Neural progenitor cell (in vitro differentiated cells): ENCODE results near the gene ITIH5. TPM values are rescaled to one million over a fixed set of nuclear protein-coding genes. Genes with fewer than 3 reads are reported as not detected.

Source experiments
- DNase-seq: peaks from one replicate; pipeline ENCODE4 v3.0.0-alpha.2; 2016; ENCODE audit warnings: low spot score
- H2AFZ ChIP-seq: fragments of 200-600 bp; sonication (generic); replicated peaks from 2 replicates; pipeline ENCODE4 v1.6.1; 2016; ENCODE audit warnings: antibody characterized with exemption
- H3F3A ChIP-seq: fragments of 200-600 bp; sonication (generic); 2 replicates; pipeline ENCODE4 v1.6.1; 2016; ENCODE audit warnings: antibody characterized with exemption, low read depth
- H3K27ac ChIP-seq: fragments of 200-600 bp; sonication (generic); 2 replicates; pipeline ENCODE4 v1.5.1; 2016; ENCODE audit warnings: mild to moderate bottlenecking
- H3K27me3 ChIP-seq: fragments of 200-600 bp; sonication (generic); 2 replicates; pipeline ENCODE4 v1.6.1; 2016; ENCODE audit warnings: mild to moderate bottlenecking, moderate library complexity
- H3K36me3 ChIP-seq: fragments of 200-600 bp; sonication (generic); 2 replicates; pipeline ENCODE4 v1.5.1; 2016
- H3K4me1 ChIP-seq: fragments of 200-600 bp; sonication (generic); 2 replicates; pipeline ENCODE4 v1.6.1; 2016; ENCODE audit warnings: mixed run types
- H3K4me2 ChIP-seq: fragments of 200-600 bp; sonication (generic); 2 replicates; pipeline ENCODE4 v1.6.1; 2016
- H3K4me3 ChIP-seq: fragments of 200-600 bp; sonication (generic); 2 replicates; pipeline ENCODE4 v1.5.1; 2016
- H3K79me2 ChIP-seq: fragments of 200-600 bp; sonication (generic); 2 replicates; pipeline ENCODE4 v1.6.1; 2016; ENCODE audit warnings: low read depth
- H3K9ac ChIP-seq: fragments of 200-600 bp; sonication (generic); 2 replicates; pipeline ENCODE4 v1.6.1; 2016
- H3K9me3 ChIP-seq: fragments of 200-600 bp; sonication (generic); 2 replicates; pipeline ENCODE4 v1.5.1; 2016; ENCODE audit warnings: low read depth
- H4K20me1 ChIP-seq: fragments of 200-600 bp; sonication (generic); 2 replicates; pipeline ENCODE4 v1.6.1; 2016; ENCODE audit warnings: low read depth
- H3K27ac Mint-ChIP-seq: 3 replicates; pipeline ENCODE4 v1.8.0; 2021; ENCODE audit warnings: mixed read lengths
- H3K27me3 Mint-ChIP-seq: 2 replicates; pipeline ENCODE4 v1.8.0; 2022; ENCODE audit warnings: low read depth, mild to moderate bottlenecking, inconsistent platforms, moderate library complexity, mixed read lengths; ENCODE audit not compliant: insufficient read depth
- H3K36me3 Mint-ChIP-seq: 3 replicates; pipeline ENCODE4 v1.8.0; 2021; ENCODE audit warnings: mixed read lengths
- H3K4me1 Mint-ChIP-seq: 3 replicates; pipeline ENCODE4 v1.8.0; 2021; ENCODE audit warnings: mixed read lengths
- H3K4me3 Mint-ChIP-seq: 3 replicates; pipeline ENCODE4 v1.8.0; 2021; ENCODE audit warnings: mild to moderate bottlenecking, moderate library complexity, mixed read lengths
- H3K9me3 Mint-ChIP-seq: 3 replicates; pipeline ENCODE4 v1.8.0; 2020; ENCODE audit warnings: mixed read lengths
- CTCF ChIP-seq: fragments of 200-600 bp; sonication (generic); IDR thresholded peaks from 2 replicates; pipeline ENCODE4 v1.5.1; 2017; ENCODE audit warnings: antibody characterized with exemption, mild to moderate bottlenecking
- EZH2 ChIP-seq: fragments of 200-600 bp; sonication (generic); IDR thresholded peaks from 2 replicates; pipeline ENCODE4 v1.6.1; 2017; ENCODE audit warnings: antibody characterized with exemption, mild to moderate bottlenecking, moderate library complexity
- EZH2phosphoT487 ChIP-seq: fragments of 200-600 bp; sonication (generic); IDR thresholded peaks from 2 replicates; pipeline ENCODE4 v1.6.1; 2017; ENCODE audit warnings: antibody characterized with exemption
- total RNA-seq: library from RNA; depleted of rRNA; stranded (reverse); fragments of >200 nt; gene quantifications from 2 replicates; pipeline ENCODE4 v1.2.3, GENCODE V29; 2015; ENCODE audit warnings: low replicate concordance

Gene ITIH5
- total RNA-seq, 1 donor from 2014 or later: 1.1 TPM

GRCh38 chr10:7538970-7539654 is 127.7 kb downstream of the ITIH5 start:
- Histone ChIP-seq H3K9me3 (no peaks in the 10 kb centered on the region), H3K4me1 (peaks cover 8% of the 10 kb centered on the region), H4K20me1 (no peaks in the 10 kb centered on the region), H2AFZ (no peak overlapping the region), H3K9ac (no peak overlapping the region), H3K27ac (no peak overlapping the region), H3K4me3 (no peak overlapping the region), H3K4me2 (no peak overlapping the region), H3K36me3 (no peaks in the 10 kb centered on the region), H3K79me2 (no peaks in the 10 kb centered on the region), H3K27me3 (no peaks in the 10 kb centered on the region), H3F3A (no peaks in the 10 kb centered on the region)
- Mint-ChIP-seq H3K4me3 (no peak overlapping the region), H3K36me3 (no peaks in the 10 kb centered on the region), H3K27me3 (peaks cover 5% of the 10 kb centered on the region), H3K4me1 (peaks cover 23% of the 10 kb centered on the region), H3K27ac (no peak overlapping the region), H3K9me3 (peaks cover 6% of the 10 kb centered on the region)
- TF ChIP-seq CTCF: no peak
- no peak for TF ChIP-seq EZH2
- no peak for TF ChIP-seq EZH2phosphoT487
- no peak for DNase-seq

- Mint-ChIP-seq H3K9me3 (peaks cover 4% of the 10 kb centered on the region), H3K4me1 (peaks cover 31% of the 10 kb centered on the region), H3K36me3 (no peaks in the 10 kb centered on the region), H3K4me3 (no peak overlapping the region), H3K27ac (no peak overlapping the region), H3K27me3 (peaks cover 5% of the 10 kb centered on the region)
- Histone ChIP-seq H3K9ac (no peak overlapping the region), H4K20me1 (no peaks in the 10 kb centered on the region), H3K4me2 (no peak overlapping the region), H2AFZ (no peak overlapping the region), H3K27me3 (no peaks in the 10 kb centered on the region), H3F3A (no peaks in the 10 kb centered on the region), H3K4me3 (no peak overlapping the region), H3K4me1 (peaks cover 21% of the 10 kb centered on the region), H3K36me3 (no peaks in the 10 kb centered on the region), H3K9me3 (no peaks in the 10 kb centered on the region), H3K79me2 (no peaks in the 10 kb centered on the region), H3K27ac (no peak overlapping the region)
- no peak for TF ChIP-seq CTCF
- no peak for TF ChIP-seq EZH2phosphoT487
- TF ChIP-seq EZH2: no peak
- no peak for DNase-seq
Observed at GRCh38 chr10:7537126-7537525, 129.6 kb downstream of the ITIH5 start.

- Mint-ChIP-seq H3K36me3 (no peaks in the 10 kb centered on the region), H3K27ac (no peak overlapping the region), H3K9me3 (peaks cover 4% of the 10 kb centered on the region), H3K4me1 (peaks cover 18% of the 10 kb centered on the region), H3K4me3 (no peak overlapping the region), H3K27me3 (peaks cover 3% of the 10 kb centered on the region)
- H3K4me2 ChIP-seq: no peak overlapping the region
- H3K79me2 ChIP-seq: no peaks in the 10 kb centered on the region
- H3K9ac ChIP-seq: no peak overlapping the region
- no peak overlapping the region for H3K4me3 ChIP-seq
- H3F3A ChIP-seq: no peaks in the 10 kb centered on the region
- no peak for DNase-seq
- peak overlapping the region; percentile 19 for H2AFZ ChIP-seq
- H3K9me3 ChIP-seq: no peaks in the 10 kb centered on the region
- no peaks in the 10 kb centered on the region for H4K20me1 ChIP-seq
- H3K27me3 ChIP-seq: no peaks in the 10 kb centered on the region
- peaks cover 15% of the 10 kb centered on the region for H3K4me1 ChIP-seq
- H3K36me3 ChIP-seq: no peaks in the 10 kb centered on the region
- TF ChIP-seq EZH2phosphoT487 (no peak), EZH2 (no peak), CTCF (no peak)
- H3K27ac ChIP-seq: no peak overlapping the region
Observed at GRCh38 chr10:7534480-7534852, 132.3 kb downstream of the ITIH5 start.
